GM21786 (cell line): ENCODE measurements around the gene SPATA1.

Source experiments
- ATAC-seq: cut with Tn5 transposase; IDR thresholded peaks from one replicate; pipeline ENCODE4 v1.9.1; 2021; ENCODE audit not compliant: unreplicated experiment

Gene SPATA1

DNA sequence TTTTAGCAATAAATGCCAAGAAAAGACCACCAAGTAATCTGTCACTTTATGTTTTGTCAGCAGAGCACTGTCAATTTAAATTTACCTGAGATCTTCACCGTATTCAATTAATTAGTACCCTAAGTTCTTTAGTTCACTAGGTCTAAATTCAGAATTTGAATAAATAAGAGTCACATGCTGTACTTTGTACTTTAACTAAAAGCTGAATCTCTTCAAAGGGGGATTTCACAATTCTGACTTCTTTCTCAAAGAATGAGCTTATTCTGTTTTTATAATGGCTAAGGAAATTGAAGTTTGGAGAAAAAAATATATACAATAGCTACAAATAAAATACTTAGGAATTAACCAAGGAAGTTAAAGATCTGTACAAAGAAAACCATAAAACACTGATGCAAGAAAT, 2.3 kb downstream of the SPATA1 start:
- no peak for ATAC-seq

DNA sequence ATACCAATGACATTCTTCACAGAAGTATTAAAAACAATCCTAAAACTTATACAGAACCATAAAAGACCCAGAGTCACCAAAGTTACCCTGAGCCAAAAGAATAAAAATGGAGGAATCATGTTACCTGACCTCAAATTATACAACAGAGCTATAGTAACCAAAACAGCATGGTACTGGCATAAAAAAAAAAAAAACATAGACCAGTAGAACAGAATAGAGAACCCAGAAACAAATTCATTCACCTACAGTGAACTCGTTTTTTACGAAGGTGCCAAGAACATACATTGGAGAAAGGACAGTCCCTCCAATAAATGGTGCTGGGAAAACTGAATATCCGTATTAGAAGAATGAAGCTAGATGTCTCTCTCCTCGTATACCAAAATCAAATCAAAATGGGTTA, 2.8 kb downstream of the SPATA1 start:
- ATAC-seq, result no peak

DNA sequence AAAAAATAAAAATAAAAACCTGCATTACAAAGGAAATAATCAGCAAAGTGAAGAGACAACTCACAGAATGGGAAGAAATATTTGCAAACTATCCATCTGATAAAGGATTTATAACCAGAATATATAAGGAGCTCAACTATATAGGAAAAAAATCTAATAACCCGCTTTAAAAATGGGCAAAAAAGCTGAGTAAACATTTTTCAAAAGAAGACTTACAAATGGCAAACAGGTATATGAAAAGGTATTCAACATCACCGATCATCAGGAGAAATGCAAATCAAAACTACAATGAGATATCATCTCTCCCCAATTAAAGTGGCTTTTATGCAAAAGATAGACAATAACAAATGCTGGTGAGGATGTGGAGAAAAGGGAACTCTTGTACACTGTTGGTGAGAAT, 4.0 kb downstream of the SPATA1 start:
- ATAC-seq, result no peak

DNA sequence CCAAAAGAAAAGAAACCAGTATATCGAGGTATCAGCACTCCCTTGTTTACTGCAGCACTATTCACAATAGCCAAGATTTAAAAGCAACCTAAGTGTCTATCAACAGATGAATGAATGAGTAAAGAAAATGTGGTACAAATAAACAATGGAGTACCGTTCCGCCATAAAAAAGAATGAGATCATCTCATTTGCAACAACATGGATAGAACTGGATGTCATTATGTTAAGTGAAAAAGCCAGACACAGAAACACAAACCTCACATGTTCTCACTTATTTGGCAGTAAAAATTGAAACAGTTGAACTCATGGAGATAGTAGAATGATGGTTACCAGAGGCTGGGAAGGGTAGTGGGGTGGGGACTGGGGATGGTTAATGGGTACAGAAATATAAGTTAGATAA, 4.5 kb downstream of the SPATA1 start:
- no peak for ATAC-seq

DNA sequence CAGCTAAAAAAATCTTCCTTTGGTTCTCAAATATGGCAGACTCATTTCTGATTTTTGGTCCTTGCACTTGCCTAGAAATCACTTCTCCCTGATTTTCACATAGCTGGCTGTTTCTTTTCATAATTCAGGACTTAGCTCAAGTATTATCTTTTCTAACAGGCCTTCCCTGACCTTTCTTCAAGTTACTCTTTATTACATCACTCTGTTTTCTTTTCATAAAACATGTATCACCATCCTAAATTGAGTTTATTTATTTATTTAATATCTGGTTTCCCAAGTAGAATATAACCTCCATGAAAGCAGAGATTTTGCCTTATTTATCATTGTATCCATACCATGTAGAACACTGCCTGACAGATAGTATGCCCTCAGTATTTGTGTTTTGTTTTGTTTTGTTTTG, 18.4 kb downstream of the SPATA1 start:
- no peak for ATAC-seq

DNA sequence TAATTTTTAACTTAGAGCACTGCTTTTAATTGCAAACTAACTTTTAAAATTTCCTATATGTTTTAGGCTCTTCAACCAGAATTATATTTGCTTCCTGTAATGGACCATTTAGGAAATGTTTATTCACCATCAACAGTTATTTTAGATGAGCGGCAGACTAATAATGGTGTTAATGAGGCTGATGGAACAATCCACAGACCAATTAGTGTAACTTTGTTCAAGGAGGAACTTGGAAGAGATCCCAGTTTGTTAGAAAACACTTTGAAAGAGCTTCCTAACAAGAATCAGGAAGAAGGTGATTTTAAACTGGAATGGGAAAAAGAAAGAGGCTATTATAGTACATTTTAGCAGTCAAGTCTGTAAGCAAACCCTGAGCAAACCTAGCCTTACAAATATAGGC, 19.6 kb downstream of the SPATA1 start:
- ATAC-seq, result no peak

DNA sequence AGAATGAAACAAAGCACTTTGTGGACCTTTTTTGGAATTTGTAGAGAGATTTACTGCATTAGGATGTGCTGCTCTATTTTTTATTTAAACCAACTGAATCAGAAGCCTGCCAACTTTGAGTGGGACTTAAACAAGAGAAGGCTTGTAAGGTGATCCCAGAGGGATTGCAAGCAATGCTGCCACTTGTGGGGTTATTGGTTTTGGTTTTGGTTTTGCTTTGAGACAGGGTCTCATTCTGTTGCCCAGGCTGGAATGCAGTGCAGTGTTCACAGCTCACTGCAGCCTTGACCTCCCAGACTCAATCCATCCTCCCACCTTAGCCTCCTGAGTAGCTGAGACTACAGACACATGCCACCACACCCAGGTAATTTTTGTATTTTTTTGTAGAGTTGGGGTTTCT, 32.4 kb downstream of the SPATA1 start:
- ATAC-seq, result peak; percentile 76

DNA sequence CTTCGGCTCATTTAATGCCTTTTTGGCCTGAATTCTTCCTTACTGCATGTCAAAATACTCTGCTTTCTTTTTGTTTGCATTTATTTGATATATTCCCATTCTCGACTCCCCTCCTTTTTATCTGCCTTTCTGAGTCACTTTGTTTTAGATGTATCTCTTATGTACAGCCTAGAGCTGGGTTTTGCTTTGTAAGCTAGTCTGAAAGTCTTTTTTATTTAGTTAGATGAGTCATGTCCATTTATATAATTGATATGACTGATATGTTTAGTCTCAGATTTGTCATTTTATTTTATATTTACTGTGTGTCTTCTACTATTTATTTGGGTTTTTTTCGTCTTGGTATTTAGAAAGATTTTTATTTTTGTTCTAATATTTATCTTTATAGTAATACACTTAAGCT, 33.8 kb downstream of the SPATA1 start:
- ATAC-seq, result no peak

DNA sequence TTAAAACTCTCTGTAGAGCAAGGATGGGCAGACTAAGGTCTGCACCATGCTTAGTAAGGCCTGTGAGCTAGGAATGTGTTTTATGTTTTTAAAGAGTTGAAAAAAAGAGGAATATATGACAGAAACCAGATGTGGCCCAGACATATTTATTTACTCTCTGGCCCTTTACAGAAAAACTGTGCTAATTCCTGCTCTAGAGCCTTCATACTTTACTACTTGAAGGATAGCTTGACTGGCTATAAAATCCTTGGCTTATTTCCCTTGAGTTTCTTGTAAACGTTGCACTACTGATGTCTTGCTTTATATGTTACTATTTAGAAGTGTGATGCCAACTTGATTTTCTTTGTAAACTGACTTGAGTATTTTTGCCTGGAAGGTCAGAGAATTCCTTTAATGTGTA, 34.6 kb downstream of the SPATA1 start:
- ATAC-seq, result no peak

DNA sequence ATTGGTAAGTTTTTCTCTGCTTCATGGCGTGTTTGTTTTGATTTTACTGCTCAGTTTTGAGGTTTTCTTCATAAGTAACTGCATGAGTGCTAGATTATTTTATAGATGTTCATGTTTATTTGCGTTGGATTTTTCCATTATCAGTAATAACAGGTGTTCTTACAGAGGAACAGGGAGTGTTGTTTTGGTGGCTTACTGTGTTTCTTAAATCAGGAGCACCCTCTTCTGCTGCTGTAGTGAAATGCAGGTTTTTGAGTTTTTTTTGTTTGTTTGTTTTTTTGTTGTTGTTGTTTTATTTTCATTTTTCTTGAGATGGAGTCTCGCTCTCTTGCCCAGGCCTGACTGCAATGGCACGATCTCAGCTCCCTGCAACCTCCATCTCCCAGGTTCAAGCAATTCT, 35.5 kb downstream of the SPATA1 start:
- no peak for ATAC-seq

DNA sequence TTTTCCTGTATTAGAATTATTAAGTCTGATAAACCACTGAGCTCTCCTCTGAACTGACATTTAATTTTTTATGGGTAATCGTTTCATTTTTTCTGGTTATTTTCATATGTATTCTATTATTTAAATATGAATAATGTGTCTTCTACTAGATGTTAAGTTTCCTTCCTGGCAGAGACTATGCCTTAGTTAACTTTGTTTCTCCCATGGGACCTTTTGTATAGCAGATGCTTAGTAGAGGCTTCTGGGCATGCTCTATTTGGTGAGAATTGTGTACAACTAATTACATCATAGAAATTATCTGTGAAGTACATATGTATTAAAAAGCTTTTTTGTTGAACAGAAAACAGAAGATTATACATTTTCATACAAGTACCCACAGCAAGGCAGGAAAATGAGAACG, 44.6 kb downstream of the SPATA1 start:
- no peak for ATAC-seq

DNA sequence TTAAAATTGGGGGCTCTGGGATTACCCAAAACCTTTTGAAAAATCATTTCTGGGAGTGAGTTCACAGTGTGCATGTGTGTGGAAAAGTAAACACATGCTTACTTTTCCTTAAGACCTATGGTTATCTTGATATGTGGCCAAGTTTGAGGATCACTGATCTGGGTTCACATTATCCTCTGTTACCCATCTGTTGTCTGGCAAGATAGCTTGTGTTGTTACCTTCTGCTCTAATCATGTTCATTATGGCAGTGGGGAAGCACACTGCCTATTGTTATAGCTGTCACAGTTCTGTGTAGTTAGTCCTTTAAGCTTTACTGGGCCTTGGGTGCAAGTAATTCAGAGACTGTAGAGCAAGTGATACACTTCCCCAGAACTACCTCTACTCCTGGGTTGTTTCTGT, 63.0 kb downstream of the SPATA1 start:
- ATAC-seq, result no peak

DNA sequence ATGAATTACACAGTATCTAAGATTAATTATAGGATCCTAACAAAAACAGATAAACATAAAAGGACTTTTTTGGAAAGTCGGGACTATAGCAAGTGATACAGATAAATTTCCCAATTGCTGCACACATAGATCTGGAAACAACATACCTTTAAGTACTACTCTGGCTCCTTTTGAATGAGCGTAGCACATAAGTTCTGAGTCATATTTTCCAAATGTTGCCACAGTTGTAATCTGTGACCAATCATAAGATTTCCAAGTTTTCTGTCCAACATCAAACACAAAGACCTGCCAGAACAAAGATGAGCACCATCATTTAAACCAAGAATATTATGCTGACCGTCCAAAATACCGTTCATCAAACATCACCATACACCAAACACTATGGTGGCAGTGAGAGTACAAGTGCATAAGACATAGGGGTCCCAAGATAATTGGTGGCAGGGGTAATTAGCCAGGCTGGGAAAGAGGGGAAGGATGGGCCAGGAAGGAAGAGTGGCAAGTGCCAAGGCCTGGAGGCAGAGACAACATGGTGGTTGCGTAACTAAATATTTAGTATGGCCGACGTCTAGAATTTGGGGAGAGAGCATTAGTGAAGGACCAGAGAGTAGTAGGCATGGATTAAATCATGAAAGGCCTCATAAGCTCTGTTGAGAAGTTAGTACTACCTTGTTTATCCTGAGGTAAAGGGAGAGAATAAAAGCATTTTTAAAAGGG, 64.4 kb downstream of the SPATA1 start:
- no peak for ATAC-seq

DNA sequence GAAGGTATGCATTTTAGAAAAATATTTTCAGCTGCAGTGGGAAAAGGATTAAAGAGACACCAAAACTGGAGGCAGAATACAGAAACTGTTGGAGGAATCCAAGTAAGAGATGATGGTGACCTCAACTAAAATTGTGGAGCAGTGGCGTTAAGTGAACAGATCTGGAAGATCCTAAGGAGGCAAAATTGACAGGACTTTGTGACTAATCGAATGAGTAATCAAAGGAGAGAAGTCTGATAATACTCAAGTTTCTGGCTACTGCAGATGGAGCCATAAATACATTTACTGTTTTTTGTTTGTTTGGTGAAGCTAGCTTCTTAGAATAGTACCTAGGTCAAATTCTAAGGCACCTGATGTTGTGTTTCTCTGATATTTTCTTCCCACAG, 65.0 kb downstream of the SPATA1 start:
- ATAC-seq, result no peak

DNA sequence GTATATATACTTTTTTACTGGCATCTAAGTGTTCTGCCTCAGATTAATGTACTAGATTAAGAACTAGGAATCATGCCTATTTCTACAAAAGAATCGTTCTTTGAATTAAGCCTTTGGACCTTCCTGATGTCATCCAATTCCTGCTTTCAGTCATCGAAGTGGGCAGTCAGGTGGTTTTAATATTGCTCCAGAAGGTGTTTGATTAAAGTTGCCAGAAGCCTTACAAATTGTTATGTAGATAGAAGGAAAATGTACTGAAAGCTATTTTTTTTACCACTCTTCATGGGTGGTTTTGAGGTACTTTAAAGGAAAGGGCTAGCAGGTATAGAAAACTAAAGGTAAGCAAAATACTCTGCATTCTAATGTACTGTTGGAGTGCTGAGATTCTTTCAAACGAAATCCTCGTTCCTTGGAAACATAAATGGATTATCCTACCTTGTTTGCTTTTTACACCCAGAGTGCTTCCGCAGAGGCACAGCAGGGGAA, 67.3 kb downstream of the SPATA1 start:
- no peak for ATAC-seq

DNA sequence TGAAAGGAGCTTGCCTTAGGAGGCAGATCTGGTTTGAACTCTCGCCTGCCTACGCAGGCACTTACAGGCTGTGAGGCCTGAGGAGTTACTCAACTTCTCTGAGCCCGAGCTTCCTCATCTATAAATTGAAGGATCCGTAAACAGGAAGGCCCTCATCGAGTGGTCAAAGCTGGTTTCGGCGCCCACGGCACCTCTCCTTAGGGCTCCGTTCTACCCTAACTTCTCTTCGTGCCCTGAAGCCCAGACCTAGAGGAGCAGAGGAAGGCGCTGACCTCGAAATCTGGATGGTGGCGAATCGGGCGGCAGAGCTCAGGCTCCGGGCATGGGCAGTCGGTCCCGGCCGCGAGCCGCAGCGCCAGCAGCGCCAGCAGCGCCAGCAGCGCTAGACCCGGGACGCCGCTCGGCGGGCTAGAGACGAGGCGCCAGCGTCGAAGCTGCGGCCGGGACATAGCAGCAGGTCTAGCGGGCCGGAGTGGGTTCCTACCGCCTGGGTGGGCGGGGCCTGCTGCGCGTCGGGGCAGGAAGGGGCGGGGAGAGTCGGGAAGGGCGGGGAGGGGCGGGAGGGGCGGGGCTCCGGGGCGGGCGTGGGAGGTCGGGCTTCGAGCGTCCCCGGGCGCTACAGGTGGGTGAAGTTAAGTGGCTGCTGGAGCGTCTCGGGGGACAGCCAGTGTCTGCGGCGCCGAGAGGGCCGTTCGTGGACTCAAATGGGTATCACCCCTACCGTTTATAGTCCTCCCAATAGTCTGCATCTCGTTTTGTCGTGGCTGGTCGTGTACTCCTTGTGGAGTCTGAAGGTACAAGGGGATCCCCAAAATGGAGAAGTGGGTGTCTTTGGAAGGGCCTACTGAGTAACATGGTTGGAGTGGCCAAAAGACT, 68.0 kb downstream of the SPATA1 start, which contains the start of gene CTBS:
Gene CTBS (minus strand): TSS at position 474 of the 876 bp plus-strand sequence. CDS start 25 bp downstream, at position 449.
- ATAC-seq, result peak; percentile 78

DNA sequence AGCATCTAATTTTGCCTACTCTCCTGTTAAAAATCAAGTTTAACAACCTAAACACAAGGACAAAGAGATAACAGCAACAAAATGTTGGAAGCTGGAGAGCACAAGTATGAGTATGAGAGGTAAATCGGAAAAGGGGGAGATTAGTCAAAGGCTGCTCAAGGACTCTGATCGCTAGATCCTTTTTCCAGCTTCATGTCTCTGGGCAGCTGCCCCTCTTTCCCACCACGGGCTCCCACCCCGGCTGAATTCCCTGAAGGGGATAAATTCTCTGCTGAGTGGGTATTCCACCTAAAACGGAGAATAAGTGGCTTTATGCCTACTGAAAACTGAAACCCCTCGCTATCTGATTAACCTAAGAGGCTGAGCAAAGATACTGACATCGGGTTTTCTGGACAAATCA, 68.8 kb downstream of the SPATA1 start:
- ATAC-seq, result no peak

DNA sequence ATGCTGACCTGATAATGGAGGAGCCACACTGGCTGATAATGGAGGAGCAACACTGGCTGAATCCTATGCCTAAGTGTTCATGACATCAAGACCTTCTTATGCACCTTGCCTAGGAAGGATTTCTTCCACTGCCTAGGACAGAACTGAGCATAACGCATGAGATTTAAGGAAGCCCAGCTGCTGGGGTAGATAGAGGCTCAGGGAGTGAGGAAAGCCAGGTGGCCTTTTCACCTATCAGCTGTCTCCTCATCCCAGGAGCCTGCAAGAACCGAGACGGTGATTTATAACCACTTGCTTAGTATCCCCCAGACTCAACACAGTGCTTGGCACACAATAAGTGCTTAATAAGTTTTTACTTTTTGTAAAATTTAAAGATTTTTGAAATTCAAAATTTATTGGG, 75.5 kb downstream of the SPATA1 start:
- no peak for ATAC-seq

DNA sequence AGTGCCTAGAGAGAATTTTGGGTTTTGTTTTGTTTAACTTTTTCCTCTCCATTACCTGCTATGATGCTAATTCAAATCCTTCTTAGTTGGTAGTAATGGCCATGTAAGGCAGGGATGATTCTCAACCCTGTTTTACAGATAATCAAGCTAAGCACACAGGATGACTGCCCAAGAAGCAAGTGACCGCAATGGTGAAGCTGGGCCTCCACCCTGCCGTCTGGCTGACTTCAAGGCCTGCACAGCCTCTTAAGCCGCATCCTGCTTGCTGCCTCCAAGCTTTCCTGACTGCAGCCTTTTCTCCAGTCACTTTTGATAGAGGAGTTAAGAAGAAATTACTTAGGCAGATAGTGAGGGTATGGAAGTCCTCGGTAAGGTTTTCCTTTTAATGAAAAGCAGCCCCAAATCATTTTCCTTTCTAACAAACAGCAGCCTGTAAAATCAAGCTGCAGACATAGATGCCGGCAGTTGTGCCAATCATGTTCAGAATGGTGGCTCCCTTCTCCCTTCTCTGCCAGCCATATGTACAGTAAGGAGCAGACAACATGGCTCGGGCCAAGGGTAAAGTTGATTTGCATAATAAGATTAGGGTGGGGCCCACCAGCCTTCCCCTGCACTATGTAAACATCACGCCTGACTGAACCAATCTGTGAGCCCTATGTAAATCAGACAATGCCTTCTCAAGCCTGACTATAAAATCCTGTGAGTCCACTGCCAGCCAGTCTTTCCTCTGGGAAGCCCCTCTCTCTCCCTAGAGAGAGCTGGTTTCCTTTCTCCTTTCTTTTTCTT, 76.8 kb downstream of the SPATA1 start:
- ATAC-seq, result peak; percentile 48

DNA sequence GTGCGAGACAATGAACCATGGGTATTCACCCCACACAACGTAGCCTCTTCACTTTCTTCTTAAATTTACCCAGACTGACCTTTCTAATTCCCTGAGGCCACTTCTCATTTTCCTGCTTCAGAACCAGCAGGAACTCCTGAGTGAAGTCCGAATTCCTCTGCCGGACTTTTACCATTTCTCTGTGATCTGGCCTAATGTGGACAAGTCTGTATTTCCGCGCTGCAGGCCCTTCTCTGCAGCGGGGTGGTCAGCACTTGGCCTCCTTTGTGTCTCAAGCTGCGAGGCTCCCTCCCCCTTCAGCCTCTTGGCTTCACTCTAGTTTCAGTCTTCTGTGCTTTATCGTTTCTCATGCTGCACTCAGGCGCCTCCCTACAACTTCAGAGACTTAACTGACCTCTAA, 77.5 kb downstream of the SPATA1 start:
- ATAC-seq, result no peak

DNA sequence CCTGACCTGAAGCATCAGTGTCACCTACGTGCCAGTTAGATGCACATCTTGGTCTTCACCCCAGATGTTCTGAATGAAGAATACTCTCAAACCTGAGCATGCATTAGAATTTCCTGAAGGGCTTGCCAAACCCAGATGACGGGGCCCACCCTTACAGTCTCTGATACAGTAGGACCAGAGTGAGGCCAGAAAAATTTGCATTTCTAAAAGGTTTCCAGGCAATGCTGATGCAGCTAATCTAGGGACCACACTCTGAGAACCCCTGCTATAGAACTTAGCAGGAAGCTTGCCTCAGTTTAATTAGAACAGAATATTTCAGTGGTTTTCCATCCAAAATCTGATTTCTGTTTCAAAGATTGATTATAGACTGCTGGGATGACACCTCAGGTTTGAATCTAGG, 77.9 kb downstream of the SPATA1 start:
- ATAC-seq, result no peak
